Suprapubic skin (tissue), 4 donors: Measurements from ENCODE around the gene ARHGEF7. TPM values are rescaled to one million over a fixed set of nuclear protein-coding genes. Genes with fewer than 3 reads are reported as not detected.

Experiments
- DNase-seq, 2 donors: peaks; one replicate each; pipeline ENCODE4 v3.0.0-alpha.2; 2019; ENCODE audit warnings: low spot score in 2 of 2
- H3K27ac ChIP-seq: fragments of 200-600 bp; sonication (generic); one replicate; pipeline ENCODE4 v1.5.1; 2019
- H3K27me3 ChIP-seq: fragments of 200-600 bp; sonication (generic); one replicate; pipeline ENCODE4 v1.5.1; 2019
- H3K36me3 ChIP-seq: fragments of 200-600 bp; sonication (generic); one replicate; pipeline ENCODE4 v1.5.1; 2019
- H3K4me1 ChIP-seq: fragments of 200-600 bp; sonication (generic); one replicate; pipeline ENCODE4 v1.5.1; 2019
- H3K4me3 ChIP-seq: fragments of 200-600 bp; sonication (generic); one replicate; pipeline ENCODE4 v1.5.1; 2019; ENCODE audit warnings: mild to moderate bottlenecking
- H3K9me3 ChIP-seq: fragments of 200-600 bp; sonication (generic); one replicate; pipeline ENCODE4 v1.5.1; 2019
- CTCF ChIP-seq, 2 donors: fragments of 200-600 bp in 1 of 2; fragments of 450-650 bp in 1 of 2; sonication (generic) in 1 of 2; IDR thresholded peaks; one replicate each; pipeline ENCODE4 v1.5.1; 2016 to 2019; ENCODE audit warnings: antibody characterized with exemption in 2 of 2, mild to moderate bottlenecking in 1 of 2, moderate library complexity in 1 of 2
- EP300 ChIP-seq: sonication (generic); formaldehyde crosslinking; IDR thresholded peaks from one replicate; pipeline ENCODE4 v1.6.1; 2017; ENCODE audit warnings: antibody characterized with exemption
- POLR2A ChIP-seq, 2 donors: fragments of 450-650 bp; IDR thresholded peaks; one replicate each; pipeline ENCODE4 v1.6.1; 2017; ENCODE audit warnings: antibody characterized with exemption in 2 of 2, mild to moderate bottlenecking in 2 of 2, moderate library complexity in 2 of 2
- POLR2AphosphoS5 ChIP-seq, 3 donors: sonication (generic); formaldehyde crosslinking; IDR thresholded peaks; one replicate each; pipeline ENCODE4 v1.6.1; 2017; ENCODE audit warnings: antibody characterized with exemption in 3 of 3
- WGBS: methylation state at CpG from one replicate; pipeline ENCODE4 v1.1.5; 2018; 5-methylcytosine and 5-hydroxymethylcytosine counted together
- total RNA-seq, 4 donors: library from RNA; depleted of rRNA; stranded (reverse); fragments of >200 nt; gene quantifications; one replicate each; pipeline ENCODE4 v1.1.0, GENCODE V29; 2016

ARHGEF7 gene
- total RNA-seq, 4 donors from 2014 or later, result 72.1 to 210 (median 99.6) TPM

GRCh38 chr13:111325941-111326620 lies 211.0 kb downstream of the ARHGEF7 start:
- Histone ChIP-seq H3K9me3 (no peaks in the 10 kb centered on the region), H3K4me3 (no peak overlapping the region), H3K27me3 (no peaks in the 10 kb centered on the region), H3K27ac (no peak overlapping the region), H3K36me3 (no peaks in the 10 kb centered on the region), H3K4me1 (no peaks in the 10 kb centered on the region)
- no peak for TF ChIP-seq EP300
- no peak for TF ChIP-seq POLR2AphosphoS5 (IDR thresholded peaks at IDR 0.05)
- TF ChIP-seq CTCF (IDR thresholded peaks at IDR 0.05), result no peak
- no peak for TF ChIP-seq POLR2A (IDR thresholded peaks at IDR 0.05)
- 75% methylated on average over 35 of the region's 37 CpGs for WGBS
- peak in 1 of 2 donors; percentile 57 for DNase-seq

- 62% methylated on average over 4 of the region's 15 CpGs for WGBS
- TF ChIP-seq POLR2A (IDR thresholded peaks at IDR 0.05) (no peak), CTCF (IDR thresholded peaks at IDR 0.05) (no peak), POLR2AphosphoS5 (IDR thresholded peaks at IDR 0.05) (no peak), EP300 (no peak)
- DNase-seq, result no peak
Measured at GRCh38 chr13:111326621-111326965, 211.5 kb downstream of the ARHGEF7 start.

GRCh38 chr13:111326981-111327642 lies 212.0 kb downstream of the ARHGEF7 start:
- Histone ChIP-seq H3K27ac (no peak overlapping the region), H3K4me1 (no peaks in the 10 kb centered on the region), H3K36me3 (no peaks in the 10 kb centered on the region), H3K4me3 (no peak overlapping the region), H3K27me3 (no peaks in the 10 kb centered on the region), H3K9me3 (no peaks in the 10 kb centered on the region)
- no peak for TF ChIP-seq CTCF (IDR thresholded peaks at IDR 0.05)
- TF ChIP-seq POLR2AphosphoS5 (IDR thresholded peaks at IDR 0.05), result no peak
- no peak for TF ChIP-seq POLR2A (IDR thresholded peaks at IDR 0.05)
- no peak for TF ChIP-seq EP300
- WGBS, result 86% methylated on average over 13 of the region's 16 CpGs
- peak in 1 of 2 donors; percentile 38 for DNase-seq

More at GRCh38 chr13:111326621-111326965, 211.5 kb downstream of the ARHGEF7 start:
- Histone ChIP-seq H3K27me3 (no peaks in the 10 kb centered on the region), H3K27ac (no peak overlapping the region), H3K36me3 (no peaks in the 10 kb centered on the region), H3K4me1 (no peaks in the 10 kb centered on the region), H3K9me3 (no peaks in the 10 kb centered on the region), H3K4me3 (no peak overlapping the region)

GRCh38 chr13:111327730-111328573 lies 212.8 kb downstream of the ARHGEF7 start:
- 89% methylated on average over 19 of the region's 32 CpGs for WGBS
- Histone ChIP-seq H3K9me3 (no peaks in the 10 kb centered on the region), H3K4me3 (no peak overlapping the region), H3K27ac (no peak overlapping the region), H3K27me3 (no peaks in the 10 kb centered on the region), H3K4me1 (no peaks in the 10 kb centered on the region), H3K36me3 (no peaks in the 10 kb centered on the region)
- no peak for TF ChIP-seq EP300
- no peak for TF ChIP-seq CTCF (IDR thresholded peaks at IDR 0.05)
- no peak for TF ChIP-seq POLR2AphosphoS5 (IDR thresholded peaks at IDR 0.05)
- TF ChIP-seq POLR2A (IDR thresholded peaks at IDR 0.05), result no peak
- DNase-seq, result peak in 1 of 2 donors; percentile 48
